ENCODE measurements around the gene KLHL25.

Gene KLHL25

GRCh38 chr15:85743392-85744055 is 51.2 kb downstream of the KLHL25 start:
- DNase-seq, result peak; percentile 60 to 71

DNA sequence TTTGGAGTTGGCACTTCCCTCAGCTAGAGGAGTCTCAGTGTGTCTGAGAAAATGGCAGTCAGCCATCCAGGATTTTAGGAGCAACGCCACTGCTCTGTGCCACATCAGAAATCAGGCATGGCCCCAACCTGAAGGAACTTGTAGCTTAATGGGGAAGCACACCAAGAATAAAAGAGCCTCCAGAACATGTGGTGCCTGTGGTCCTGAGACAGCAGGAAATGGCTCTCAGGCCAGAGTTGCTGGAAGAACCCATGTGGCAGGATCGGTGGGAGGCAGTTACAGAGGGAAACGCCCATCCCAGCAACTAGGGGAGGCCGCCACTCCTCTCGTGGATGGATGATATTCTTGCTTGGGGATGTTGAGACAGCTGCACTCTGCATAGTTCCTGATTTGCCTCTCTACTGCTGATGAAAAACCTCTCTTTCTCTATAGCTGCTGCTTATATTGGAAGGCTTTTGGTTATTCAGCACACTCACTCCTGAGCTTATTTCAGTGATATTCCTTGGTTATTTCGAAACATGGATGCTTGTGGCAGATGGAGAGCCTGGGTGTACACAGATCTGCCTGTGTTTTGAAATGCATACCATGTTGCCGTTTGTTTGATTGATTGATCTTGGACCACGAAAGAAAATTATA is 52.4 kb downstream of the KLHL25 start:
- DNase-seq, result peak; percentile 49 to 52

DNA sequence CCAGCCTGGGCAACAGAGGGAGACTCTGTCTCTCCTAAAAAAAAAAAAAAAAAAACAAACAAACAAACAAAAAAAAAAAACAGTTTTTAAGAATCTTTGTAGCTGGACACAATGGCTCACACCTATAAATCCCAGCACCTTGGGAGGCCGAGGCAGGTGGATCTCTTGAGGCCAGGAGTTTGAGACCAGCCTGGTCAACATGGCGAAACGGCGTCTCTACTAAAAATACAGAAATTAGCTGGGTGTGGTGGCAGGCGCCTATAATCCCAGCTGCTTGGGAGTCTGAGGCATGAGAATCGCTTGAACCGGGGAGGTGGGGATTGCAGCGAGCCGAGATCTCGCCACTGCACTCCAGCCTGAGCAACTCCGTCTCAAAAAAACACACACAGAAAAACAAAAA is 53.1 kb downstream of the KLHL25 start:
- no peak for DNase-seq

DNA sequence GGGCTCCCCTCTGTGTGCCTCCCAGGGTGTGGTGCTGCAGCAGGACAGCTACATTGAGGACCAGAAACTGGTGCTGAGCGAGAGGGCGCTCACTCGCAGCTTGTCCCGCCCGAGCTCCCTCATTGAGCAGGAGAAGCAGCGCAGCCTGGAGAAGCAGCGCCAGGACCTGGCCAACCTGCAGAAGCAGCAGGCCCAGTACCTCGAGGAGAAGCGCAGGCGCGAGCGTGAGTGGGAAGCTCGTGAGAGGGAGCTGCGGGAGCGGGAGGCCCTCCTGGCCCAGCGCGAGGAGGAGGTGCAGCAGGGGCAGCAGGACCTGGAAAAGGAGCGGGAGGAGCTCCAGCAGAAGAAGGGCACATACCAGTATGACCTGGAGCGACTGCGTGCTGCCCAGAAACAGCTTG is 53.7 kb downstream of the KLHL25 start:
- no peak for DNase-seq

DNA sequence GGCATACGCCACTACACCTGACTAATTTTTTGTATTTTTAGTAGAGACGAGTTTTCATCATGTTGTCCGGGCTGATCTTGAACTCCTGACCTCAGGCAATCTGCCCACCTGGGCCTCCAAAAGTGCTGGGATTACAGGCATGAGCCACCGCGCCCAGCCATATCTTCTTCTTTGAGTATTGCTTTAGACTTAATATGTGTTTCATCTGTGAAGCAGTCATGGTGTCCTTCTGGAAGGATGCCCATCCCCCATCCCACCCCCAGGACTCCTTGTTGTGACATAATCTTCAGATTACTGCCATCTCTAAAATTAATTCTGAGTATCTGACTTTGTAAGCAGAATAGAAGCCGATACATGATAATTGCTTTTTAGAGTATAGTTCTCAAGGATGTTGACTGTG is 57.7 kb downstream of the KLHL25 start:
- DNase-seq, result no peak

DNA sequence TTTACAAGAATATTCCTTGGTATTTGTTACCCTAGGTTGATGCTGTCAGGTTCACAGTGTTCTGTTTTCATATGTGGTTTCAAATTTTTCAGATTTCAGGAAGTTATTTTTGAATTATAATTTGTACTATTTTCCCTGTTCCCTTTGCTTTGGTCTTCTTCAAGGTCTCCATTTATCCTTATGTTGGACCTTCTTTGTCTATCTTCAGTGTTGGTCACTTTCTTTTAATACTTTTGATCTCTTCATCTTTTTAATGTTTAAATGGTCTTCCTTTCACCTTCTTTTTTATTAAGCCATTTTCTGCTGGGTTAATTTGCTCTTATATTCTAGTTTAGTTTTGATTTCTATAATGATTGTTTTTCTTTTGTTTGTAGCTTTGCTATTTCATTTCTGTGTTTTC is 61.3 kb downstream of the KLHL25 start:
- no peak for DNase-seq

- peak; percentile 40 to 50 for DNase-seq
Observed at GRCh38 chr15:85730001-85730820, 64.5 kb downstream of the KLHL25 start.

DNA sequence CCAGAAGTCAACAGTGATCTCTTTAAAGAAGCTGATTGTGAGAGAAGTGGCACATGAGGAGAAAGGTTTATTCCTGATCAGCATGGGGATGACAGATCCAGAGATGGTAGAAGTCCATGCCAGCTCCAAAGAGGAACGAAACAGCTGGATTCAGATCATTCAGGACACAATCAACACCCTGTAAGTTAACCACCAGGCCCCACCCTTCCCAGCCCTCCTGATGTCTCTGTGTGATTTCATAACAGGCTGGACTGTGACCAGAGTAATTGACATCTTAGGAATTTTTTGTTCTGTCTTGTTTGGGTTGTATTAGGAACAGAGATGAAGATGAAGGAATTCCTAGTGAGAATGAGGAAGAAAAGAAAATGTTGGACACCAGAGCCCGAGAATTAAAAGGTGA is 67.7 kb downstream of the KLHL25 start:
- no peak for DNase-seq

DNA sequence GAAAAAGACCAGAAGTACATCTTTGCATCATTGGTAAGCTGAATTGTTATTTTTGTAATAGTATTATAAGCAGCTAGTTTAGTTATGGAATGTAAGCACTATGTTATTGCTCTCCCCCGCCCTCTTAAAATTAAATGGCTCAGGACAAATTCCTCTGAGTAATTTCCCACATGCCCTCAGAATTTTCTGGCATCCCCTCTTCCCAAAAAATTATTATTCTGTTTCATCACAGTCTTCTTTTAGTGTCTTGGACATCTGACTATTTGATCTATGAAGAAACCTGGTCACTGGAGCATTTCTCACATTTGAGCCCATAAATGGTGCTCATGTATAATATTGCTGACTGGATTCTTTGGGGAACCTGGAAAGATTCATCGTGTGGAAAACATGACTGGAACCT is 68.3 kb downstream of the KLHL25 start:
- DNase-seq, result no peak

DNA sequence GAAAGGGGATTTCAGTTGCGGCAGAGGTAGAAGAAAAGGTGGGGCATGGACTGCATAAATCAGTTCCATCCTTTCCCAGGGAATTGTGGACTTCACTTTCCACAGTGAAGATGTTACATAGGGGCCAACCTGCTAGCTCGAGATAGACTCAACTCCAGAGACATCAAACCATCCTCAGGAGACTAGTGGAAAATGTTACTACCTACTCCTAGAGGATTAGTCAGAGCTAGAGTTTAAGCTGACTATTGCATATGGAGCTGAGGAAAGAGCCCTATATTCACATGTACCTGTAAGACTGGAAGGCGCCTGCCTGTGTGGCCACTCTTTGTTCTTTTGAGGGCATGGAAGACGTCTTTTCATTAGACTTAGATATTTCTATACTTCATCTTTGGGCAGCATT is 69.2 kb downstream of the KLHL25 start:
- DNase-seq, result no peak

GRCh38 chr15:85725019-85725418 is 69.7 kb downstream of the KLHL25 start:
- DNase-seq, result no peak

DNA sequence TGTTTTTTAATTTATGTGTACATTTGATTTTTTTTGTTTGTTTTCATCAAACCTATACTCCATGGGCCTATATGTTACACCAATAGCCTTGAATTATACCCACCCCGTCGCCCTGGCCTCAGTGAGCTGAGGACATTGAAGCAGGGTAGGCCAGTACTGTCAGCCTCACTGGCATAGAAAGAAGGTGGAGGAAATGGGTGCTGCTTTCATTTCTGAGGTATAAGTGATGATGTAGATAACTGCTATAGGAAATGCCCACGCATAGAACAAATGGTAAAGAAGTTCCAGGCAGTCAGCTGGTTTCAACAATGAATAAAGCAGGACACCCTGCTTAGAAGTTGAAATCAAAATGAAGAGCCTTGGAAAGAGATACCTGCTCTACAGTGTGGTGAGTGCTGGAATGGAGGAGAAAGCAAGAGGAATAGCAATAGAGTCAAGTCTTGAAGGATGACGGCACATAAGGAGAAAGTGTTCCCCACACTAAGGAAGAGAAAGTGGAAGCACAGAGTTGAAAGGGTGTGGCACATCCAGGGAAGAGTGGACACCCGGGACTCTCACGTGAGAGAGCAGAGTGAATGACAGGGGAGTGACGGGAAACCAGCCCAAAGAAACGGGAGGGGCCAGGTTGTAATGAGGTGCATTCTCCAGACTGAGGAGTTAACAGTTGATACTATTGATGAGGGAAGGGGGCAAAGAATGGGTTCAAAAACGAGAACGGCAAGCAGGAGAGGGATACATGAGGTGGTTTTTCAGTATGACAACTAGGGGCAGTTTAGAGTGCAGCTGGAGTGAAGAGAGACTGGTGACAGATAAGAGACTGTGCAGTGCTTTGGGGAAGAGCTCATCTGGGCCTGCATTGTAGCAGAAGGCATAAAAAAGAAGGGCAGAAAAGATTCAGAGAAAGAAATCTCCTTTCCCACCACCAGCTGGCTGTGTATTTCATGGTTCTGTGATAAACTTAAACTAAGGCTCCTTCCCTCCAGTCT is 70.5 kb downstream of the KLHL25 start:
- no peak for DNase-seq

DNA sequence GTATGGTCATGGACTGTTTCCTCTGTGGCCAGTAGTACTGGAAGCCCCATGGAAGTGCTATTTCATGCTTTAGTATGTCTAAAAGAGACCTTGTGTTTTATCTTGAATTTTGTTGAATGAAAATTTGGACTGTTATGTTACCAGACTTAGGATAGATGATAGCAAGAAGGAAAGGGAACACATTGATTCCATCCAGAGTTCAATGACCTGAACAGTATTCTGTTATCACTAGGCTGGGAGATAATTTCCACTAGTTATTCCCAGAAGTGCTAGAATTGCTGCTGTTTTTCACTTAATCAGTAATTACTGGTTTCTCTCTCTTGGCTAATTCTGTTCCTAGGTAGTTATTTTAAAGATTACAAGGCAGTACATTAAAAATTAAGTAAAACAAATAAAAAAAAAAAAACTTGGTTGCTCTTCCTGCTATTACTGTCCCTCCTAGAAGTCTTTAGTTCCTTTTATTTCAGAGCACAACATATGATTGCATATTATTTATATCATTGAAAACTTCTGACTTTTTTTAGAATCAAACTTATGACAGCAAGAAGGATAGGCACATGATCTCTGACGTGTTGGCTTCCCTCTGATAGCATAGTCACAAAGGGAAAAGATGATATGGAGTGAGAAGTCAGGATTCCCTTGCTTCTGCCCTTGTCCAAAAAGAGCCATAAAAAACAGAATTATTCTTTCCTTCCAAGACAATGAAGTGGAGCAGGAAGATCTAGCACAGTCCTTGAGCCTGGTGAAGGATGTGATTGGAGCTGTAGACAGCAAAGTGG is 72.2 kb downstream of the KLHL25 start:
- no peak for DNase-seq

DNA sequence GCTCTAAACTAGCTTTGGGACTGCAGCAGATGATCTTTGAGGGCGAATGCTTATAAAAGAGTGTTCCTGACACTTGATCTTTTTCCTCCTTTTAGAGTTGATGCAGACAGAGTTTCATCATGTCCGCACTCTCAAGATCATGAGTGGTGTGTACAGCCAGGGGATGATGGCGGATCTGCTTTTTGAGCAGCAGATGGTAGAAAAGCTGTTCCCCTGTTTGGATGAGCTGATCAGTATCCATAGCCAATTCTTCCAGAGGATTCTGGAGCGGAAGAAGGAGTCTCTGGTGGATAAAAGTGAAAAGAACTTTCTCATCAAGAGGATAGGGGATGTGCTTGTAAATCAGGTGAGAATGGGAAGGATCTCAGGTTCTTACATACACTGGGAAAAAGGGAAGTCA is 75.7 kb downstream of the KLHL25 start:
- DNase-seq, result no peak

DNA sequence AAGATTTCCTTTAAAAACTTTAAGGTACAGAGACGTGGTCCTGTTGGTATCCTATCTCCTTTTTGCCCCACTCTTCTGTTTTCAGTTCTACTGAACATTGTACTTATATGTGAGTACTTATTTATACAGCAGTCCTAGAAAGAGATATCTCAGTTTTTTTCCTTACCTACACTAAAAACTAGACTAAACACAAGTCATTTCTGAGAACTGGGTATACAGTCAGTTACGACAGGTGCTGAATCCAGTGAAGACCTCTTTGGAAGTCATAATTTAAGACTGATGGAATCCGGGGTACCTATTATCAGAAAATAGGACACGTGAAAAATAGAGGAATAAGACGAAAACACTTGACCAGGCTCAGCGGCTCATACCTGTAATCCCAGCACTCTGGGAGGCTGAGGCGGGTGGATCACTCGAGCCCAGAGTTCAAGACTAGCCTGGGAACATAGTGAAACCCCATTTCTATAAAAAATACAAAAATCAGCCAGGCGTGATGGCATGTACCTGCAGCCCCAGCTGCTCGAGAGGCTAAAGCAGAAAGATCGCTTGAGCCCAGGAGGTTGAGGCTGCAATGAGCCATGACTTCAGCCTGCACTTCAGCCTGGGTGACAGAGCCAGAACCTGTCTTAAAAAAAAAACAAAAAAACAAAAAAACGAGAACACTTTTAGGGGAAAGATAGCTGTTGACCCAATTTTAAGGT is 76.3 kb downstream of the KLHL25 start:
- no peak for DNase-seq

GRCh38 chr15:85717212-85717611 is 77.5 kb downstream of the KLHL25 start:
- DNase-seq, result no peak

DNA sequence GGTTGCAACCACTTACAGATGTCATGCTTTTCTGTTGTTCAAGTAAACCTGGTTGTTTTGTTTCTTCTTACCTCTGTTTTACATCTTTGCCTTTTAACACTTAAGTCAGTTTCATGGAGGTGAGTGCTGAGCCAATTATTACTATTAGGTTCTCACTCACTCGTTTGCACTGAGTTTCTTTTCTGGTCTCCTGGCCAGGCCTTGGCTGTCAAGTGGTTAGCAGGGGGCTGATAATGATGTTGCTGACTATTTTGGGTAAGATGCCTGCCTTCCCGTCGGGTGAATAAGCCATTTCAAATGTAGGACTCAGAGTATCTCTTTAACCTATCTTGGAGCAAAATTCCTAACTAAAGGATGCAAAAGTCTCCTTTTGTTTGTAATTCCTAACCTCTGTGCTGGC is 78.5 kb downstream of the KLHL25 start:
- DNase-seq, result no peak

GRCh38 chr15:85711580-85712192 is 83.0 kb downstream of the KLHL25 start:
- no peak for DNase-seq

GRCh38 chr15:85710340-85710842 is 84.3 kb downstream of the KLHL25 start:
- no peak for DNase-seq
